ENCODE data around the gene EMD.

The EMD gene

GRCh38 chrX:154412468-154412867 lies 33.4 kb downstream of the EMD start:
- no peak for DNase-seq

GRCh38 chrX:154413142-154413541 lies 34.0 kb downstream of the EMD start:
- DNase-seq: no peak

- no peak for DNase-seq
These were observed 38.1 kb downstream of the EMD start for GRCh38 chrX:154417157-154417556.

- no peak for DNase-seq
These were observed 40.1 kb downstream of the EMD start for GRCh38 chrX:154419189-154419588.

- no peak for DNase-seq
These were observed 40.8 kb downstream of the EMD start for GRCh38 chrX:154419688-154420401.

GRCh38 chrX:154420402-154420756 lies 41.3 kb downstream of the EMD start:
- DNase-seq: no peak

- no peak for DNase-seq
These were observed 48.0 kb downstream of the EMD start for GRCh38 chrX:154426916-154427770.

- DNase-seq: peak in 55 of 56 donors; percentile 11 to 93 (median 81)
These were observed 49.4 kb downstream of the EMD start, which contains the start of gene ATP6AP1 for GRCh38 chrX:154428176-154429171. TSS of gene ATP6AP1 (plus strand) at chrX:154428677. CDS start at chrX:154428693, 16 bp downstream.

- no peak for DNase-seq
These were observed 50.6 kb downstream of the EMD start for GRCh38 chrX:154429711-154430110.

GRCh38 chrX:154430479-154430878 lies 51.4 kb downstream of the EMD start:
- DNase-seq: no peak

- DNase-seq: no peak
These were observed 51.8 kb downstream of the EMD start for GRCh38 chrX:154430916-154431315.

All from amygdala (tissue), 56 donors.